B cell (primary cell): ENCODE results near the gene CERS5. TPM values are rescaled to one million over a fixed set of nuclear protein-coding genes. Genes with fewer than 3 reads are reported as not detected.

Source experiments
- ATAC-seq: fragments of 200-7000 bp; cut with Tn5 transposase; one replicate; pipeline ENCODE4 v1.10.0; 2021; ENCODE audit warnings: low read depth, mild to moderate bottlenecking, moderate number of reproducible peaks, moderate library complexity
- CTCF ChIA-PET: fragments of 350-600 bp; sonication (Branson Sonifier 250); formaldehyde crosslinking; loops from one replicate; lab custom pipeline; 2021; ENCODE audit warnings: antibody characterized with exemption, inconsistent platforms; lab: Charles Lee
- POLR2A ChIA-PET: fragments of 350-600 bp; sonication (Branson Sonifier 250); formaldehyde crosslinking; loops from one replicate; lab custom pipeline; 2021; ENCODE audit warnings: antibody characterized with exemption; lab: Charles Lee
- DNase-seq: peaks from one replicate; pipeline ENCODE4 v3.0.0; 2013
- H2AFZ ChIP-seq: 2 replicates; pipeline ENCODE4 v1.6.1; 2012; ENCODE audit warnings: mild to moderate bottlenecking, low read depth, low read length; ENCODE audit not compliant: insufficient read depth, poor library complexity, severe bottlenecking
- H3K27ac ChIP-seq, 2 donors: 1 replicate in 1 of 2; 2 replicates in 1 of 2; pipeline ENCODE4 v1.5.1; 2012 to 2013; ENCODE audit warnings: low read length in 2 of 2, mild to moderate bottlenecking in 2 of 2, moderate library complexity in 1 of 2
- H3K27me3 ChIP-seq, 4 experiments: fragments of 200-600 bp in 1 of 4; sonication (generic) in 1 of 4; replicated peaks in 1 of 4; 1 replicate in 2 of 4; 2 replicates in 2 of 4; pipeline versions ENCODE4 v1.6.1 to v1.7.0; 2013 to 2016; ENCODE audit warnings: low read length in 3 of 4, mild to moderate bottlenecking in 2 of 4, mixed read lengths in 1 of 4, moderate library complexity in 1 of 4; ENCODE audit not compliant: insufficient read depth in 4 of 4, control insufficient read depth in 3 of 4; ENCODE audit errors: control extremely low read depth in 1 of 4
- H3K36me3 ChIP-seq, 2 experiments: replicated peaks in 1 of 2; 1 replicate in 1 of 2; 2 replicates in 1 of 2; pipeline versions ENCODE4 v1.6.1 to v1.7.1; 2013; ENCODE audit warnings: low read length in 1 of 2; ENCODE audit not compliant: insufficient read depth in 2 of 2, control insufficient read depth in 1 of 2; ENCODE audit errors: control extremely low read depth in 1 of 2, extremely low read depth in 1 of 2
- H3K4me1 ChIP-seq, 2 donors: fragments of 200-600 bp in 1 of 2; sonication (generic) in 1 of 2; 1 replicate in 1 of 2; 2 replicates in 1 of 2; pipeline versions ENCODE4 v1.5.1 to v1.6.1; 2013 to 2017; ENCODE audit warnings: low read length in 2 of 2; ENCODE audit not compliant: control insufficient read depth in 2 of 2, insufficient read depth in 2 of 2
- H3K4me2 ChIP-seq: replicated peaks from 2 replicates; pipeline ENCODE3; 2012; ENCODE audit warnings: mild to moderate bottlenecking, low read depth, low read length; ENCODE audit not compliant: poor library complexity, severe bottlenecking
- H3K4me3 ChIP-seq, 5 experiments: fragments of 200-600 bp in 1 of 5; sonication (generic) in 1 of 5; 1 replicate in 3 of 5; 2 replicates in 2 of 5; pipeline versions ENCODE4 v1.5.1 to v1.7.0; 2011 to 2016; ENCODE audit warnings: low read length in 4 of 5, mild to moderate bottlenecking in 4 of 5, low read depth in 2 of 5, control low read depth in 1 of 5, moderate library complexity in 1 of 5; ENCODE audit not compliant: insufficient read depth in 1 of 5; ENCODE audit errors: control extremely low read depth in 1 of 5, extremely low read depth in 1 of 5
- H3K79me2 ChIP-seq: fragments of 200-600 bp; sonication (generic); one replicate; pipeline ENCODE4 v1.6.0; 2016; ENCODE audit warnings: low read length; ENCODE audit not compliant: control insufficient read depth, insufficient read depth
- H3K9ac ChIP-seq: fragments of 200-600 bp; sonication (generic); 2 replicates; pipeline ENCODE4 v1.6.1; 2017; ENCODE audit warnings: mild to moderate bottlenecking, low read length, moderate library complexity
- H3K9me3 ChIP-seq, 3 donors: one replicate each; pipeline versions ENCODE4 v1.6.1 to v1.7.1; 2013; ENCODE audit warnings: low read length in 2 of 3; ENCODE audit not compliant: control insufficient read depth in 2 of 3, insufficient read depth in 1 of 3; ENCODE audit errors: control extremely low read depth in 1 of 3
- H4K20me1 ChIP-seq: 2 replicates; pipeline ENCODE4 v1.6.0; 2012; ENCODE audit warnings: mild to moderate bottlenecking, low read length; ENCODE audit not compliant: insufficient read depth, control insufficient read depth, poor library complexity, severe bottlenecking
- H3K27ac Mint-ChIP-seq: one replicate; pipeline ENCODE4 v1.8.0; 2021; ENCODE audit warnings: mixed read lengths
- H3K27me3 Mint-ChIP-seq: one replicate; pipeline ENCODE4 v1.8.0; 2021; ENCODE audit warnings: mixed read lengths
- H3K4me1 Mint-ChIP-seq: one replicate; pipeline ENCODE4 v1.8.0; 2021; ENCODE audit warnings: mixed read lengths
- H3K4me3 Mint-ChIP-seq: one replicate; pipeline ENCODE4 v1.8.0; 2021; ENCODE audit warnings: mixed read lengths
- H3K9me3 Mint-ChIP-seq: one replicate; pipeline ENCODE4 v1.8.0; 2022; ENCODE audit warnings: mixed read lengths; ENCODE audit not compliant: insufficient read depth
- EZH2 ChIP-seq: IDR thresholded peaks from 2 replicates; pipeline ENCODE4 v1.6.1; 2012; ENCODE audit warnings: borderline replicate concordance, low read depth, mild to moderate bottlenecking, moderate library complexity, low read length; ENCODE audit not compliant: insufficient read depth, poor library complexity, severe bottlenecking
- WGBS: methylation state at CpG from one replicate; pipeline ENCODE4 v1.1.5; 2013; ENCODE audit warnings: missing lambda C conversion rate; ENCODE audit not compliant: insufficient coverage; 5-methylcytosine and 5-hydroxymethylcytosine counted together
- intact Hi-C: fragments of 100-400 bp; cut with micrococcal nuclease; formaldehyde crosslinking; loops from one replicate; pipeline ENCODE4 v1.10.0; 2022
- polyA plus RNA-seq: library from polyadenylated mRNA; depleted of rRNA; stranded (reverse); fragments of >200 nt; gene quantifications from 2 replicates; pipeline ENCODE4 v1.2.3, GENCODE V29; 2012
- total RNA-seq, 2 donors: library from RNA; stranded (reverse); fragments of 120-200 nt in 1 of 2; gene quantifications; 1 replicate in 1 of 2; 2 replicates in 1 of 2; pipeline versions ENCODE4 v1.2.3 to v1.2.4, GENCODE V29; 2013 to 2022
- TF ChIP-seq, protein P1 (sequence below): fragments of 200-600 bp; IDR thresholded peaks from one replicate; pipeline ENCODE4 v1.8.0; 2022; ENCODE audit warnings: antibody characterized with exemption, mild to moderate bottlenecking

CERS5 gene
- total and polyA plus RNA-seq, 2 donors (not counting 1 experiment from before 2014, with no cell fraction given) = 32.3 to 72.0 TPM

DNA sequence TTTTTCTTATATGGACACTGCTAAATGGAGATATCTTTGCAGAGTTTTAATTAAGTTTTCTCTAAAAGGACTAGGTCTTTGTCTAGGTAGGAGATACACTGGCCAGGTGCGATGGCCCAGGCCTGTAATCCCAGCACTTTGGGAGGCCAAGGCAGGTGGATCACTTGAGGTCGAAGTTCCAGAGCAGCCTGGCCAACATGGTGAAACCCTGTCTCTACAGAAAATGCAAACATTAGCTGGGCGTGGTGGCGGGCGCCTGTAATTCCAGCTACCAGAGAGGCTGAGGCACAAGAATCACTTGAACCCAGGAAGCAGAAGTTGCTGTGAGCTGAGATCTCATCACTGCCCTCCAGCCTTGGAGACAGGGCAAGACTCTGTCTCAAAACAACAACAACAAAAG is 17.1 kb upstream of the CERS5 start:
- peaks cover 9% of the 10 kb centered on the region for H3K4me1 Mint-ChIP-seq
- Histone ChIP-seq H3K4me1 (peaks cover 10 to 12% of the 10 kb centered on the region in 2 donors), H3K27me3 (no peaks in the 10 kb centered on the region), H2AFZ (no peak overlapping the region), H3K36me3 (no peaks in the 10 kb centered on the region), H4K20me1 (no peaks in the 10 kb centered on the region), H3K4me2 (no peak overlapping the region), H3K79me2 (no peaks in the 10 kb centered on the region), H3K9me3 (no peaks in the 10 kb centered on the region), H3K27ac (no peak overlapping the region), H3K4me3 (no peak overlapping the region), H3K9ac (no peak overlapping the region)
- no peak overlapping the region for H3K27ac Mint-ChIP-seq
- DNase-seq = no peak
- no peaks in the 10 kb centered on the region for H3K9me3 Mint-ChIP-seq
- H3K27me3 Mint-ChIP-seq = no peaks in the 10 kb centered on the region
- intact Hi-C loops = no loop called here
- no peak overlapping the region for H3K4me3 Mint-ChIP-seq
- WGBS = 97% methylated on average over 5 of the region's 5 CpGs
- TF ChIP-seq EZH2 = no peak
- TF ChIP-seq, protein P1, sequence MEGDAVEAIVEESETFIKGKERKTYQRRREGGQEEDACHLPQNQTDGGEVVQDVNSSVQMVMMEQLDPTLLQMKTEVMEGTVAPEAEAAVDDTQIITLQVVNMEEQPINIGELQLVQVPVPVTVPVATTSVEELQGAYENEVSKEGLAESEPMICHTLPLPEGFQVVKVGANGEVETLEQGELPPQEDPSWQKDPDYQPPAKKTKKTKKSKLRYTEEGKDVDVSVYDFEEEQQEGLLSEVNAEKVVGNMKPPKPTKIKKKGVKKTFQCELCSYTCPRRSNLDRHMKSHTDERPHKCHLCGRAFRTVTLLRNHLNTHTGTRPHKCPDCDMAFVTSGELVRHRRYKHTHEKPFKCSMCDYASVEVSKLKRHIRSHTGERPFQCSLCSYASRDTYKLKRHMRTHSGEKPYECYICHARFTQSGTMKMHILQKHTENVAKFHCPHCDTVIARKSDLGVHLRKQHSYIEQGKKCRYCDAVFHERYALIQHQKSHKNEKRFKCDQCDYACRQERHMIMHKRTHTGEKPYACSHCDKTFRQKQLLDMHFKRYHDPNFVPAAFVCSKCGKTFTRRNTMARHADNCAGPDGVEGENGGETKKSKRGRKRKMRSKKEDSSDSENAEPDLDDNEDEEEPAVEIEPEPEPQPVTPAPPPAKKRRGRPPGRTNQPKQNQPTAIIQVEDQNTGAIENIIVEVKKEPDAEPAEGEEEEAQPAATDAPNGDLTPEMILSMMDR = no peak
- ChIA-PET CTCF (interaction anchor here (0.5 to 2.6 kb wide), 4 partner anchors 10 to 113 kb away, joined by 3 to 7 read pairs (median 3); no protein-coding TSS in a partner anchor), POLR2A (no interaction called here)
- no peak for ATAC-seq

DNA sequence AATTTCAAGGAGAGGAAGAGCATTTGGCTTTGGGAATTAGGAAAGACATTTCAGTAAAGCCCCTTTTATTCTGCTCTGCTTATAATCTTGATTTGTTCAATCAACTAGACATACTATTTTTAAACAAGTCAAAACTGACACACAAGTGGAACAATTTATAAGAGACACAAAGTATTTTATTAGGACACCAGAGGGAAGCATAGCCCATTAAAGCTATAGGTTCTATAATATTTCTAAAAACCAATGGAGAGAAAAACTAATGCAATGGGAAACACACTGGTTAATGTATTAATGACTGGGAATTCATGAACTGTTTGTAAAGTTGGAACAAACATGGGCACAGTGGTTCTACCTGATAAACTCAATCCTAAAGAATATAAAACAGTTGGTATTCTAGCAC is 15.3 kb upstream of the CERS5 start:
- intact Hi-C loops = no loop called here
- Histone ChIP-seq H2AFZ (no peak overlapping the region), H3K27me3 (no peaks in the 10 kb centered on the region), H3K4me2 (no peak overlapping the region), H3K4me1 (no peaks in the 10 kb centered on the region), H4K20me1 (no peaks in the 10 kb centered on the region), H3K9me3 (no peaks in the 10 kb centered on the region), H3K9ac (no peak overlapping the region), H3K36me3 (no peaks in the 10 kb centered on the region), H3K4me3 (no peak overlapping the region), H3K27ac (no peak overlapping the region), H3K79me2 (no peaks in the 10 kb centered on the region)
- no peak for DNase-seq
- Mint-ChIP-seq H3K9me3 (no peaks in the 10 kb centered on the region), H3K27me3 (no peaks in the 10 kb centered on the region), H3K27ac (no peak overlapping the region), H3K4me3 (no peak overlapping the region), H3K4me1 (no peaks in the 10 kb centered on the region)
- no peak for TF ChIP-seq EZH2
- TF ChIP-seq, protein P1 = no peak
- CTCF ChIA-PET = interaction anchor here (0.9 to 20.5 kb wide), 4 partner anchors 23 to 144 kb away, joined by 3 to 343 read pairs (median 4); no protein-coding TSS in a partner anchor
- no peak for ATAC-seq
- POLR2A ChIA-PET = interaction anchor here (0.6 kb wide), 1 partner anchor 470 kb away, joined by 13 read pairs; no protein-coding TSS in a partner anchor
